SU-DHL-6 (cell line): ENCODE data around the gene COL20A1.

ENCODE experiments used
- H2AFZ ChIP-seq: fragments of 200-600 bp; sonication (generic); 2 replicates; pipeline ENCODE4 v1.6.1; 2014; ENCODE audit warnings: low read depth, mild to moderate bottlenecking, moderate library complexity, mixed read lengths, antibody characterized with exemption, low read length; ENCODE audit not compliant: severe bottlenecking
- H3F3A ChIP-seq: fragments of 200-600 bp; shearing (Covaris generic); 2 replicates; pipeline ENCODE4 v1.6.0; 2016; ENCODE audit warnings: antibody characterized with exemption, mild to moderate bottlenecking; ENCODE audit not compliant: insufficient read depth
- H3K27ac ChIP-seq: fragments of 200-600 bp; sonication (generic); 2 replicates; pipeline ENCODE4 v1.5.1; 2016; ENCODE audit warnings: low read depth, mild to moderate bottlenecking, low read length, moderate library complexity, mixed read lengths
- H3K27me3 ChIP-seq: fragments of 200-600 bp; sonication (generic), shearing (Covaris generic); 2 replicates; pipeline ENCODE4 v1.6.0; 2014; ENCODE audit warnings: mild to moderate bottlenecking, low read length
- H3K36me3 ChIP-seq: fragments of 200-600 bp; sonication (generic); 2 replicates; pipeline ENCODE4 v1.6.1; 2014; ENCODE audit warnings: mild to moderate bottlenecking, low read length, mixed read lengths
- H3K4me2 ChIP-seq: fragments of 300-600, 200-600 bp; shearing (Covaris generic), sonication (generic); 2 replicates; pipeline ENCODE4 v1.6.0; 2014; ENCODE audit warnings: low read length, low read depth, mild to moderate bottlenecking; ENCODE audit not compliant: poor library complexity, severe bottlenecking
- H3K4me3 ChIP-seq: fragments of 200-600 bp; sonication (generic); 2 replicates; pipeline ENCODE4 v1.5.1; 2014; ENCODE audit warnings: antibody characterized with exemption, low read length, mild to moderate bottlenecking, mixed read lengths; ENCODE audit not compliant: insufficient read depth, poor library complexity, severe bottlenecking
- H3K79me2 ChIP-seq: fragments of 200-600 bp; sonication (generic); 2 replicates; pipeline ENCODE4 v1.6.1; 2014; ENCODE audit warnings: mild to moderate bottlenecking, low read length, moderate library complexity; ENCODE audit not compliant: insufficient read depth
- H3K9ac ChIP-seq: fragments of 200-600 bp; sonication (generic); 2 replicates; pipeline ENCODE4 v1.7.0; 2014; ENCODE audit warnings: mild to moderate bottlenecking, low read length
- H3K9me2 ChIP-seq: fragments of 200-600 bp; sonication (generic); replicated peaks from 2 replicates; pipeline ENCODE4 v1.6.1; 2014; ENCODE audit warnings: low read length; ENCODE audit not compliant: insufficient read depth
- H3K9me3 ChIP-seq: fragments of 200-600 bp; sonication (generic); 2 replicates; pipeline ENCODE4 v1.6.1; 2014; ENCODE audit warnings: low read length, mixed read lengths; ENCODE audit not compliant: insufficient read depth
- H4K20me1 ChIP-seq: fragments of 200-600 bp; sonication (generic); 2 replicates; pipeline ENCODE4 v1.6.1; 2014; ENCODE audit warnings: low read depth, mild to moderate bottlenecking, antibody characterized with exemption, low read length, moderate library complexity, mixed read lengths
- EZH2phosphoT487 ChIP-seq: fragments of 200-600 bp; sonication (generic), shearing (Covaris generic); conservative IDR thresholded peaks from 2 replicates; pipeline ENCODE4 v1.6.1; 2018; ENCODE audit warnings: mild to moderate bottlenecking, antibody characterized with exemption, low read length, moderate library complexity, mixed read lengths
- TF ChIP-seq, protein P1 (sequence below): fragments of 200-600 bp; sonication (generic); IDR thresholded peaks from one replicate; pipeline ENCODE4 v1.5.1; 2017; ENCODE audit warnings: antibody characterized with exemption, mild to moderate bottlenecking, low read length, moderate library complexity; ENCODE audit not compliant: insufficient read depth, poor library complexity, severe bottlenecking

The COL20A1 gene

DNA sequence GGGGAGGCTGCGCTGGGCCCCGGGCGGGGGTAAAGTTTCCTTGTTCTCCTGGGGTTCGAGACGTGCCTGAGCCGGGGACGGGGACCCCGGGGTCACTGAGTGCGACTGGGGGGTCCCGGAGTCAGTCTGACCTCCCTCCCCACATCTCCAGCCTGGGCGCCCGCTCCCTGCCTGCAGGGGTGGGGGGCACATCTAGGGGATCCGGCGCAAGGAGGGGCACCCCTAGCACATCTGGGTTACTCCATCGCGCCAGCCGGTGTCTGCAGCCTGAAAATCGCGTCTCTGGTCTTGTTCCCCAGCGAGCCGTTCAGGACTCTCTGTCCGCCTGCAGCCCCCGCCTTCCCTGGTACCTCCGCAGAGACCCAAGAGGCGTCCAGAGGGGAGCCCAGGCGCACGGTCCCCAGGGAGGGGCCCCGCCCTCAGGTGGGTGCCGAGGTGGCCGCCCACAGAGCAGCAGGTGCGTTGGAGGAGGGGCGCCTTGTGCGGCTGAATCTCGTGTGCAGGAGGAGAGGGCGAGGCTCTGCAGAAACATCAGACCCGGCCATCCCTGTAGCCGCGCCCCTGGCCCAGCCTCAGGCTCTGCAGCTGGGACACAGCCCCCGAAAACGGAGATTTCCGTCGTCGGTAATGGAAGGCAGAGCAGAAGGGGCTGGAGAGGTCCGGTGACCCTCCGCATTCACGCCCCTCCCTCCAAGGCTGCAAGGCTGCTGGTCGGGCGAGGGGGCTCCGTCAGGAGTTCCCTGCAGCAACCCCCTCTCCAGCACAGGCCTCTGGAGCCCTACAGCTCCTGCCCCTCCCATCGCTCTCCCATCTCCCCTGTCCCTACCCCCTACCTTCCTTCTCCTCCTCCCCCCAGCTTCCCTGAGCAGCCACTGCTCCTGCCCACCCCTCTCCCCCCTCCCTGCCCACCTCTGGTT lies 68.8 kb downstream of the COL20A1 start:
- H3K9me2 ChIP-seq, result no peaks in the 10 kb centered on the region
- no peak overlapping the region for H3K27ac ChIP-seq
- H3F3A ChIP-seq, result no peaks in the 10 kb centered on the region
- TF ChIP-seq, protein P1, sequence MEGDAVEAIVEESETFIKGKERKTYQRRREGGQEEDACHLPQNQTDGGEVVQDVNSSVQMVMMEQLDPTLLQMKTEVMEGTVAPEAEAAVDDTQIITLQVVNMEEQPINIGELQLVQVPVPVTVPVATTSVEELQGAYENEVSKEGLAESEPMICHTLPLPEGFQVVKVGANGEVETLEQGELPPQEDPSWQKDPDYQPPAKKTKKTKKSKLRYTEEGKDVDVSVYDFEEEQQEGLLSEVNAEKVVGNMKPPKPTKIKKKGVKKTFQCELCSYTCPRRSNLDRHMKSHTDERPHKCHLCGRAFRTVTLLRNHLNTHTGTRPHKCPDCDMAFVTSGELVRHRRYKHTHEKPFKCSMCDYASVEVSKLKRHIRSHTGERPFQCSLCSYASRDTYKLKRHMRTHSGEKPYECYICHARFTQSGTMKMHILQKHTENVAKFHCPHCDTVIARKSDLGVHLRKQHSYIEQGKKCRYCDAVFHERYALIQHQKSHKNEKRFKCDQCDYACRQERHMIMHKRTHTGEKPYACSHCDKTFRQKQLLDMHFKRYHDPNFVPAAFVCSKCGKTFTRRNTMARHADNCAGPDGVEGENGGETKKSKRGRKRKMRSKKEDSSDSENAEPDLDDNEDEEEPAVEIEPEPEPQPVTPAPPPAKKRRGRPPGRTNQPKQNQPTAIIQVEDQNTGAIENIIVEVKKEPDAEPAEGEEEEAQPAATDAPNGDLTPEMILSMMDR, result no peak
- TF ChIP-seq EZH2phosphoT487, result no peak
- no peak overlapping the region for H2AFZ ChIP-seq
- no peaks in the 10 kb centered on the region for H3K36me3 ChIP-seq
- no peaks in the 10 kb centered on the region for H3K79me2 ChIP-seq
- H3K4me2 ChIP-seq, result no peak overlapping the region
- H3K4me3 ChIP-seq, result no peak overlapping the region
- no peaks in the 10 kb centered on the region for H4K20me1 ChIP-seq
- no peaks in the 10 kb centered on the region for H3K9me3 ChIP-seq
- no peak overlapping the region for H3K9ac ChIP-seq
- H3K27me3 ChIP-seq, result no peaks in the 10 kb centered on the region

DNA sequence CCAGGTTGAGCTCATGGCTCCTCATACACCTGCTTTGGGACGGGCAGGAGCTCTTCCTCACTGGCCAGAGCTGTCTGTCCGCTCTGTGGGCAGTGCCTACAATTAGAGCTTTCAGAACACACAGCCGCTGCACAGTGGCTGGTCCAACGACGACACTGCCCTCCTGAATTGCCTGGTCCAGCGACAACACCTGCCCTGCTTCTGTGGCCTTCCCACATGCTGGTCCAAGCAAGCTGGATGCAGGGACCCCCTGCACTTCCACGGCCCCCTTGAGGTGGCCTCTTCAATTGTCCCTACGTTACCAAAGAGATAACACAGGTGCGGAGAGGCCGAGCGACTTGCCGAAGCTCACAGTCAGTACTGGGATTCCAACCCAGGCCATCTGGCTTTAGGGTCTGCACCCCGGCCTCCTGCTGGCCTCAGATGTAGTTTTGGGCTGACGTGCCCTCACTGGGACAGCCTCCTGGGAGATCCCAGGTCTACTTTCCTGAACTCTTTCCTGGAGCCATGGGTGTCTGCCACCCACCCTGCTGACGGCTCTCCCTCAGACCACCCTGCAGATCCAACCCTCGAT lies 69.5 kb downstream of the COL20A1 start:
- no peak overlapping the region for H3K27ac ChIP-seq
- no peaks in the 10 kb centered on the region for H3K79me2 ChIP-seq
- H3K27me3 ChIP-seq, result no peaks in the 10 kb centered on the region
- no peak overlapping the region for H3K4me3 ChIP-seq
- H3K4me2 ChIP-seq, result no peak overlapping the region
- H3K9me2 ChIP-seq, result no peaks in the 10 kb centered on the region
- H3F3A ChIP-seq, result no peaks in the 10 kb centered on the region
- TF ChIP-seq, protein P1, result no peak
- TF ChIP-seq EZH2phosphoT487, result no peak
- H2AFZ ChIP-seq, result no peak overlapping the region
- no peaks in the 10 kb centered on the region for H3K9me3 ChIP-seq
- no peaks in the 10 kb centered on the region for H4K20me1 ChIP-seq
- no peaks in the 10 kb centered on the region for H3K36me3 ChIP-seq
- no peak overlapping the region for H3K9ac ChIP-seq

DNA sequence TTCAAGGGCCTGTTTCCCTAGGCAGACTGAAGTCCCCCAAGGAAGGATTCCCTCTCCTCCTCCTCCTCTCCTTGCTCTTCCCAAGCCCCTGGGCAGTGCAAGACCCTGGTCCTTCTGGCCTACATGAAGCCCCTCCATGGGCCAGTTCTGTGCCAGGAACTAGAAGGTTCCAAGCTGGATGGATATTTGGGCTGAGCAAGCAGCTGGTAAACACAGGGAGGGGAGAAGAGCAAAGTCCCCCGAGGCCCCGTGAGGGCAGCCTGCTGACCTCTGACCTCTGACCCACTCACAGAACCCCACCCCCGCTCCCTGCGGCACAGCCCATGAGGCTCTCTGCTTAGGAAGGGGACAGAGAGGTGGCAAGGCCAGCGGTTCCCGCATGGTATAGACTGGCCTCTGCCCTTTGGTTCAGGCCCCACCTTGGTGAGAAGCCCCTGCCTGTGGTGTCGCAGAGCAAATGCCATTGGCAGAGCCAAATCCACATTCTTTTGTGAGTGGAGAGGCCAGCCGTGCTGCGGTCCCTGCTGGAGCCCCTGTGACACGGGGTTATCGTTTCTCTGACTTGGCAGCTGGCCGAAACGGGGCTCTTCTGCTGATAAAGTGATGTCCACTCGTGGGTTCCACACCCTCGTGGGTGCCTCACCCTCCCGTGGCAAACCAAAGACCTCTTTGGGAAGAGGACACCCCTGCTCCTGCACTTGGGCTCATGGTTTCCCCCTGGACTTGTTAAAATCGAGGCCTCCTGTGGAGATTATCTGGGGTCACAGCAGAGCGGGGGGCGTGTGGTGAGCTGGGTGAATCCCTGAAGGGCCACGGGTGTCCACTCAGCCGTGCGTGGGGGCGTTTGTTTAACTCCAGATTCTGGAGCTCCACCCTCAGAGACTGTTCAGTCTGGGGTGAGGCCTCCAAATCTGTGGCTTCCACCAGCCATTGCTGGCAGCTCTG lies 70.3 kb downstream of the COL20A1 start:
- Histone ChIP-seq H3K9ac (no peak overlapping the region), H3K9me3 (no peaks in the 10 kb centered on the region), H3K79me2 (no peaks in the 10 kb centered on the region), H3K9me2 (no peaks in the 10 kb centered on the region), H3K4me2 (no peak overlapping the region), H3K36me3 (no peaks in the 10 kb centered on the region), H4K20me1 (no peaks in the 10 kb centered on the region), H3K27ac (no peak overlapping the region), H2AFZ (no peak overlapping the region), H3K27me3 (no peaks in the 10 kb centered on the region), H3K4me3 (no peak overlapping the region), H3F3A (no peaks in the 10 kb centered on the region)
- no peak for TF ChIP-seq EZH2phosphoT487
- TF ChIP-seq, protein P1, result no peak
